ENCODE measurements around the gene PRR14L.
"Not testable (repeated sequence)": the region's sequence is repeated elsewhere in the genome, so short reads cannot be mapped to it uniquely, and the experiment has no call there.

Gene PRR14L
- long read RNA-seq, donor 1: 0 reads
- long read RNA-seq, donor 2: 0 reads
- long read RNA-seq, donor 3: 0 reads
- long read RNA-seq, donor 4: 0 reads
- long read RNA-seq, donor 5: 0 reads
- long read RNA-seq, donor 6: 0 reads
- long read RNA-seq, donor 7, partial matches to known transcripts: 0 of 2 reads
- long read RNA-seq, donor 7, other reads (novel, unspliced or antisense): 0 of 2 reads
- long read RNA-seq, donor 8: 0 reads

DNA sequence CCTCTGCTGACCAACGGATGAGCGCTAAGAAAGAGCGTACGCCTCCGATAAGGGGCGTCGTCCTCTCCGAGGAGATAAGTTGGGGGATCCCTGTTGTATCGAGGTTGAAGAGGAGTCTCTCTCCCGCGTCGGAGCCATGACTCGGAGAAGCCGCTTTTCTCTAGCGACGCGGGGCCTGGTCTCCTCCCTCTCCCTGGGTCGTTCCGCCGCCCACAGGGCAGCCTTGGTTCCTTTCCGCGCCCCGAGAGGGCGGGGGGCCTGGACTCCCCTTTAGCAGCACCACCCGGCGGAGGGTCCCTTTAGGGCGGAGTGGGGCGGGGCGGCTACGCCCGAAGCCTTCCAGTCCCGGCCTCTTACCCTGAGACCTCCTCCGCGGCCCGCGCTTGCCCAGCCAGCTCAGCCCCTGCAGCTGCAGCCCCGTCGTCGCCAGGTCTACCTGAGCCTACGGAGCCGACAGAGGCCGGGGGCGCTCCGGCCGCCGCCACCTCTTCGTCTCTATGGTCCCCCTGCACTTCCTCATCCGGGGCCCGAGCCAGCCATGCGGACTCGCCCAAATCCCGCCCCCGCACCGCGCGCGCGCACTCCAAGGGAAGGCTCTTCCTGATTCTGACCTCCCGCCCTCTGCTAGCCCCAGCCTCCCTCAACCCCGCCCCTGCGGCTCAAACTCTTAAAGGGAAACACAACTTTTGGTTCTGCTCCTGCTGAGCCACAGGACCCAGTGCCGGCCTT lies at the start of gene PRR14L:
TSS of gene PRR14L (minus strand) at position 497 of the 729 bp plus-strand sequence. CDS start 11,272 bp downstream, outside the sequence.
- DNase-seq: peak; percentile 98

GRCh38 chr22:31799358-31799757 lies 49.4 kb upstream of the PRR14L start:
- DNase-seq: not testable (repeated sequence)

DNA sequence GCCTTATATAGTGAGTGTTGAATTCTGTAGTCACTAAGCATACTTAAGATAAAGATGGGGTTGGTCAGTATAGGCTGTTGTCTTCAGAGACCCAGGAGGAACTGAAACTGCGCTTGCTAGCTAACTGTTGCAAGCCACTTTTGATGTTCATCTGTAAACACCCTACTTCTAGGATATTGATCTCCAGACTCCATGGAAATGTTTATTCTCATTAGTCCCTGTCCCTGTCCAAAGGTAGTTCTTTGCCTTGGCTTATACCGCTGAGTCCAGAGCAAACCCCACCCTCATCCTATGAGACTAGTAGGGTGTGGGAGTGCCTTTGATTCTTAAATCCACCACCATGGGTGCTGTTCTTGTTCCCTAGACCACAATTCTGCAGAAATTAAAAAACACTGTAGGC lies 40.3 kb upstream of the PRR14L start:
- no peak for DNase-seq

DNA sequence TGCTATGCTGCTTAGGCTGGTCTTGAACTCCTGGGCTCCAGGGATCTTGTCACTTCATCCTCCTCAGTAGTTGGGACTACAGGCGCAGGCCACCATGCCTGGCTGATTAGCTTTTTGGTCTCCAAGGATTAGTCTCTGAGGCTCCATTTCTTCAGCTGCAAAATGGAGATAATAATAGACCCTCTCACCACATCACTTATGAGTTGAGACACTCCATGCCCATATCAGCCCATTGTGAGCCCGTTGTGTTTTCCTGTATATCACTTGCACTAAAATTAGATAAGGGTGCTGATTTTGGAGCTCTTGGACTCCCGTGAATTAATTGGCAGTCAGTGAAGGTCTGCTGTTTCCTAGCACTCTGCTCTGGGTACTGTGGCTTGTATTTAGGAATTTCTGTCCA lies 39.9 kb upstream of the PRR14L start:
- DNase-seq: no peak

DNA sequence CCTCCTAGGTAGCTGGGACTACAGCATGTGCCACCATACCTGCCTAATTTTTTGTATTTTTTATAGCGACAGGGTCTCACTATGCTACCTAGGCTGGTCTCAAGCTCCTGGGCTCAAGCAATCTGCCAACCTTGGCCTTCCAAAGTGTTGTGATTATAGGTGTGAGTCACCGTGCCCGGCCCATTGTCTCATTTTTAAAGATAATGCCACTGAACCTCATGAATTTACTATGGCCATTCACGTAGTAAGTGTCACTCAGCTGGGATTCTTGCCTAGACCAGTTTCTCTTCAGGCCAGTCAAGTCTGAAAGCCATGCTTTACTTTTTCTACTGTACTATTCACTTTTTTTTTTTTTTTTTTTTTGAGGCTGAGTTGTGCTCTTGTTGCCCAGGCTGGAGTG lies 26.3 kb upstream of the PRR14L start:
- DNase-seq: no peak

GRCh38 chr22:31773416-31773815 lies 23.5 kb upstream of the PRR14L start:
- DNase-seq: no peak

- no peak for DNase-seq
Measured at GRCh38 chr22:31768422-31769059, 18.6 kb upstream of the PRR14L start.

- DNase-seq: no peak
Measured at GRCh38 chr22:31764785-31765184, 14.9 kb upstream of the PRR14L start.

DNA sequence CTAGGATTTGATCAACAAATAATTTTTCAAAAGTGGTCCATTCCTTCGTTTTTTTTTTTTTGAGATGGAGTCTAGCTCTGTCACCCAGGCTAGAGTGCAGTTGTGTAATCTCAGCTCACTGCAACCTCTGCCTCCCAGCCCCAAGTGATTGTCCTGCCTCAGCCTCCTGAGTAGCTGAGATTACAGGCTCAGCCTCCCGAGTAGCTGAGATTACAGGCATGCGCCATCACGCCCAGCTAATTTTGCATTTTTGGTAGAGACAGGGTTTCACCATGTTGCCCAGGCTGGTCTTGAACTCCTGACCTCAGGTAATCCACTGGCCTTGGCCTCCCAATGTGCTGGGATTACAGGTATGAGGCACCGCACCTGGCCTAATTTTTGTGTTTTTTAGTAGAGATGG lies 8.9 kb upstream of the PRR14L start:
- DNase-seq: not testable (repeated sequence)

GRCh38 chr22:31757265-31757664 lies 7.3 kb upstream of the PRR14L start:
- DNase-seq: no peak

- no peak for DNase-seq
Measured at GRCh38 chr22:31754813-31755212, 4.9 kb upstream of the PRR14L start.

- peak; percentile 93 for DNase-seq
Measured at GRCh38 chr22:31753634-31754501, 3.9 kb upstream of the PRR14L start, which contains the start of gene DEPDC5. DEPDC5 (plus strand) TSS chr22:31754019; CDS start chr22:31754922, 903 bp downstream.

GRCh38 chr22:31753005-31753633 lies 3.2 kb upstream of the PRR14L start:
- no peak for DNase-seq

- DNase-seq: no peak
Measured at GRCh38 chr22:31752096-31752847, 2.3 kb upstream of the PRR14L start.

DNA sequence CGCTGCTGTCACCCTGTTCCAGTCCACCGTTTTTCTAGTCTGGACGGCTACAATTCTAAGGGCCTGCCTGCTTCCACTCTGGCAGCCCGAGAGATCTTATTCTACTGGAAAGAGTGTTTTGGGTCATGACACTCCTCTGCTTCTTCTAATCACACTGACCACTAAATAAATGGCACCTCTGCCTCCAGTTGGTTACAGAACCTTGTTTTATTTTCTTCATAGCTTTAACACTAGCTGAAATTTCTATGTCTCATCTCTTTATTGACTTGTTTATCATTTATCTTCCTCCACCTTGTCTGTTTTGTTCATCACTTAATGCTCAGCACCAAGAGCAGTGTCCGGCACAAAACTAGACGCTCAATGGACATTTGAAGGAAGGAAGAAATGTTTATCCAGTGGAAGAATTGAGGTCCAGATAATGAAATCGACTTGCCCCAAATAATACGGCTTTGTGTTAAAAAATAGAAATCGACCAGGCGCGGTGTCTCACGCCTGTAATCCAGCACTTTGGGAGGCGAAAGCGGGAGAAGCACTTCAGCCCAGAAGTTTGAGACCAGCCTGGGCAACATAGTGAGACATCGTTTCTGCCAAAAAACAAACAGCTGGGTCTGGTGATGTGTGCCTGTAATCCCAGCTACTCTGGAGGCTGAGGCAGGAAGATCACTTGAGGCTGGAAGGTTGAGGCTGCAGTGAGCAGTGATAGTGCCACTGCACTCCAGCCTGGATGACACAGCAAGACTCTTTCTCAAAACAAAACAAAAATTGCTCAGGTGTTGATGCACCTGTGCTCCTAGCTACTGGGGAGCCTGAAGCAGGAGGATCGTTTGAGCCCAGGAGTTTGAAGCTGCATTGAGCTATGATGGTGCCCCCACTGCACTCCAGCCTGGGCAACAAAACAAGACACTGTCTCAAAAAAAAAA lies 693 bp upstream of the PRR14L start:
- DNase-seq: no peak

GRCh38 chr22:31748490-31748889 lies 1.4 kb downstream of the PRR14L start:
- DNase-seq: no peak

DNA sequence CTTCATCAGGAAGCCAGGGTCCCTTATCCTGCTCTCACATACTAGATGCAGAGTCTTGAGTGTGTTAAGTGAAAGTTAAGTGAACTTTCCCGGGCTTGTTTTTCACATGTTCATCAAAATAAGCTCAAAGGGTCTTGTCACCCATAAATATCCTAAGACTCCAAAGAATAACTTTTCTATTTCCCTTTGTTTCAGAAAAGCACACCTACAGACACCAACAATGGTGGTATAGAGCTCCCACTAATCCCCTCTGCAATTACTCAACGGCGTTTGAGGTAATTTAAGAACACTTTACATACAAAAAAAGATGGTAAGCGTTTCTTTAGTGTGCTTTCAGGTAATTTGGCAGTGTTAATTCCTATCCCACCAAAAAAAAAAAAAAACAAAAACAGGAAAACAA lies 2.5 kb downstream of the PRR14L start:
- DNase-seq: no peak

DNA sequence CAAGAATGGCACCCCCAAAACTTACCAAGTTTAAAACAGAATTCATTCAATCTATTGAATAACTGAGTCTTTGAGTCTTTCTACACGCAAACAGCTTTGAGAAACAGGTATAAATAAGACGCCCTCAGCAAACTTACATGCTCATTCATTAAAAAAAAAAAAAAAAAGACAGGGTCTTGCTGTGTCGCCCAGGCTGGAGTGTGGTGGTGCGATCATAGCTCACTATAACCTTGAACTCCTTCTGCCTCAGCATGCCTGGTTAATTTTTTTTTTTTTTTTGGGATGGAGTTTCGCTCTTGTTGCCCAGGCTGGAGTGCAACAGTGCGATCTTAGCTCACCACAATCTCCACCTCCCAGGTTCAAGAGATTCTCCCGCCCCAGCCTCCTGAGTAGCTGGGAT lies 6.1 kb downstream of the PRR14L start:
- DNase-seq: no peak

GRCh38 chr22:31742682-31743081 lies 7.2 kb downstream of the PRR14L start:
- DNase-seq: no peak

- DNase-seq: no peak
Measured at GRCh38 chr22:31742115-31742514, 7.8 kb downstream of the PRR14L start.

All from right kidney (tissue), 9 donors.